Measurements from ENCODE around the gene SEMA4A. TPM values are rescaled to one million over a fixed set of nuclear protein-coding genes. Genes with fewer than 3 reads are reported as not detected.

SEMA4A gene
- total RNA-seq, 1 experiment from 2014 or later = 1.5 TPM

DNA sequence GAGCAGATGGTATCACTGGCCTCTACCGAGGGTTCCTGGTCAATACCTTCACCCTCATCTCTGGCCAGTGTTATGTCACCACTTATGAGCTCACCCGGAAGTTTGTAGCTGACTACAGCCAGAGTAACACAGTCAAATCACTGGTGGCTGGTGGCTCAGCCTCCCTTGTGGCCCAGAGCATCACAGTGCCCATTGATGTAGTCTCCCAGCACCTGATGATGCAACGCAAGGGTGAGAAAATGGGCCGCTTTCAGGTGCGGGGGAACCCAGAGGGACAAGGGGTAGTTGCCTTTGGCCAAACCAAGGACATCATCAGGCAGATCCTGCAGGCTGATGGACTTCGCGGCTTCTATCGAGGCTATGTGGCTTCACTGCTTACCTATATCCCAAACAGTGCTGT lies 46.7 kb downstream of the SEMA4A start:
- intact Hi-C loops (cut with micrococcal nuclease) = no loop called here
- Mint-ChIP-seq H3K4me3 (ENCODE audit: unreplicated experiment) (no peak overlapping the region), H3K27me3 (ENCODE audit: insufficient read depth, unreplicated experiment) (no peaks in the 10 kb centered on the region), H3K27ac (ENCODE audit: low read depth, unreplicated experiment) (no peak overlapping the region), H3K9me3 (ENCODE audit: unreplicated experiment) (no peaks in the 10 kb centered on the region), H3K4me1 (ENCODE audit: insufficient read depth, unreplicated experiment) (peaks cover 7% of the 10 kb centered on the region), H3K36me3 (ENCODE audit: insufficient read depth, unreplicated experiment) (peaks cover 6% of the 10 kb centered on the region)
- ChIA-PET POLR2A (interaction anchor here (5.3 kb wide), 1 partner anchor 12 kb away, joined by 30 read pairs; the partner anchor contains the start of gene PMF1), CTCF (no interaction called here)
- no peak for DNase-seq (ENCODE audit: unreplicated experiment)
- no TSS peak for BruUV-seq (replicated peaks)
- TF ChIP-seq, protein P1, sequence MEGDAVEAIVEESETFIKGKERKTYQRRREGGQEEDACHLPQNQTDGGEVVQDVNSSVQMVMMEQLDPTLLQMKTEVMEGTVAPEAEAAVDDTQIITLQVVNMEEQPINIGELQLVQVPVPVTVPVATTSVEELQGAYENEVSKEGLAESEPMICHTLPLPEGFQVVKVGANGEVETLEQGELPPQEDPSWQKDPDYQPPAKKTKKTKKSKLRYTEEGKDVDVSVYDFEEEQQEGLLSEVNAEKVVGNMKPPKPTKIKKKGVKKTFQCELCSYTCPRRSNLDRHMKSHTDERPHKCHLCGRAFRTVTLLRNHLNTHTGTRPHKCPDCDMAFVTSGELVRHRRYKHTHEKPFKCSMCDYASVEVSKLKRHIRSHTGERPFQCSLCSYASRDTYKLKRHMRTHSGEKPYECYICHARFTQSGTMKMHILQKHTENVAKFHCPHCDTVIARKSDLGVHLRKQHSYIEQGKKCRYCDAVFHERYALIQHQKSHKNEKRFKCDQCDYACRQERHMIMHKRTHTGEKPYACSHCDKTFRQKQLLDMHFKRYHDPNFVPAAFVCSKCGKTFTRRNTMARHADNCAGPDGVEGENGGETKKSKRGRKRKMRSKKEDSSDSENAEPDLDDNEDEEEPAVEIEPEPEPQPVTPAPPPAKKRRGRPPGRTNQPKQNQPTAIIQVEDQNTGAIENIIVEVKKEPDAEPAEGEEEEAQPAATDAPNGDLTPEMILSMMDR (IDR thresholded peaks at IDR 0.05; ENCODE audit: unreplicated experiment) = no peak

DNA sequence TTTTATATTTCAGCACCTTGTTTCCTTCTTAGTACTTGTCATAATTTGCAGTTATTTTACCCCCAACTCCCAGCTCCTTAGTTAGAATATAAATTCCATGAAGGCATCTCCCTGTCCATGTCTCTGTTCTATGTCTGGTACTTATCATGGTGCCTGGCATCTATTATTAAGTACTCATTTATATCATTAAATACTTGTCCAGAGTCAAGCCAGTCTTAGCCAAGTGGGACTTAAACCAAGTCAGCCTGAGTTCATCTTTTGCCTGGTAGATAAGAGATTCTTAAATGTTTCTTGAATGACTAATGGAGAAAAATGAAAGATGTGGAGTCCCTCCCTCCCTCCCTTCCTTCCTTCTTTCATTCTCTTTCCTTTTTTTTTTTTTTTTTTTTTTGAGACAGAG lies 49.9 kb downstream of the SEMA4A start:
- Mint-ChIP-seq H3K27me3 (ENCODE audit: insufficient read depth, unreplicated experiment) (no peaks in the 10 kb centered on the region), H3K27ac (ENCODE audit: low read depth, unreplicated experiment) (no peak overlapping the region), H3K9me3 (ENCODE audit: unreplicated experiment) (no peaks in the 10 kb centered on the region), H3K36me3 (ENCODE audit: insufficient read depth, unreplicated experiment) (peaks cover 19% of the 10 kb centered on the region), H3K4me3 (ENCODE audit: unreplicated experiment) (no peak overlapping the region), H3K4me1 (ENCODE audit: insufficient read depth, unreplicated experiment) (no peaks in the 10 kb centered on the region)
- BruUV-seq (replicated peaks) = no TSS peak
- ChIA-PET CTCF (interaction anchor here (0.6 to 1.6 kb wide), 4 partner anchors 22 to 112 kb away, joined by 3 to 5 read pairs (median 4); no protein-coding TSS in a partner anchor), POLR2A (interaction anchor here (1.1 to 5.3 kb wide), 2 partner anchors 9 to 10 kb away, joined by 3 to 30 read pairs; partner anchors contain the start of genes PMF1 and SLC25A44)
- TF ChIP-seq, protein P1 (IDR thresholded peaks at IDR 0.05; ENCODE audit: unreplicated experiment) = no peak
- intact Hi-C loops (cut with micrococcal nuclease) = no loop called here
- no peak for DNase-seq (ENCODE audit: unreplicated experiment)

DNA sequence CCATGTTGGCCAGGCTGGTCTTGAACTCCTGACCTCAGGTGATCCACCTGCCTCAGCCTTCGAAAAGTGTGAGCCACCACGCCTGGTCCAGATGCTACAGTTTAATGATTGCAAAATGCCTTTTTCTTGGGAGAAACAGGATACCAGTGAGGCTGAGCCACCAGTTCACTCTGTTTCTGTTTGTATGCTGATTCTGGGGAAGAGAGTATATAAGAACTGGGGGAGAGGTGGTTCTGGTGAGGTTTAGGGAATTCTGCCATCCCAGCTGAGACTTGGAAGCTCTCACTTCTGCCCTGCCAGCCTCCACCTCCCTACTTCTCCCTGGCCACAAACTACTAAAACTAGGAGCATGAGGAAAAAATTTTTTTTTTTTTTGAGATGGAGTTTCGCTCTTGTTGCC lies 51.3 kb downstream of the SEMA4A start:
- DNase-seq (ENCODE audit: unreplicated experiment) = no peak
- POLR2A ChIA-PET = interaction anchor here (0.6 to 5.3 kb wide), 4 partner anchors 7 to 225 kb away, joined by 3 to 30 read pairs (median 4); partner anchors contain the start of genes PMF1 and SLC25A44
- no TSS peak for BruUV-seq (replicated peaks)

DNA sequence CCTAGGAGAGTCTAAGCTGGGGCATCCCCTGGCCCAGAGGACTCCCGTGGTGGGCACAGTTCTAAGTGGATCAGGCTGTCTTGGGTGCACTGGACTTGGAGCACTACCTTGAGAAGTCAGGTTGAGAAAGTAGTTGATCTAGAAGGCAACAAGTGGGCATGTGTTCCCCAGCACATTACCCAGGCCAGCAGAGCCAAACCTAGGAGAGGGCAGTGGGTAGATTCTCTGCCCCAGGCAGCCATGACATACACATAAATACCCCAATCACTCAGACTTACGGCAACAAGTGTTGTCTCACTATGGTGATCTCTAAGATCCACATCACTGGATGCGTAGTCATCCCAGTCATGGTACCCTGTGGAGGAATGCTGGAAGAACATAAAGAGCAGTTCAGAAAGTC lies 57.9 kb downstream of the SEMA4A start:
- peaks cover 14% of the 10 kb centered on the region for H3K4me1 Mint-ChIP-seq (ENCODE audit: insufficient read depth, unreplicated experiment)
- DNase-seq (ENCODE audit: unreplicated experiment) = no peak
- ChIA-PET POLR2A (interaction anchor here (1.1 to 5.1 kb wide), 5 partner anchors 9 to 70 kb away, joined by 3 to 131 read pairs (median 40); partner anchors contain the start of genes SLC25A44 and SMG5), CTCF (interaction anchor here (0.6 to 3.0 kb wide), 7 partner anchors 14 to 254 kb away, joined by 3 to 12 read pairs (median 6); partner anchors contain the start of gene SLC25A44)
- no peak overlapping the region for H3K4me3 Mint-ChIP-seq (ENCODE audit: unreplicated experiment)
- peaks cover 33% of the 10 kb centered on the region for H3K36me3 Mint-ChIP-seq (ENCODE audit: insufficient read depth, unreplicated experiment)
- no peak overlapping the region for H3K27ac Mint-ChIP-seq (ENCODE audit: low read depth, unreplicated experiment)
- H3K9me3 Mint-ChIP-seq (ENCODE audit: unreplicated experiment) = no peaks in the 10 kb centered on the region
- TF ChIP-seq, protein P1 (IDR thresholded peaks at IDR 0.05; ENCODE audit: unreplicated experiment) = no peak
- H3K27me3 Mint-ChIP-seq (ENCODE audit: insufficient read depth, unreplicated experiment) = no peaks in the 10 kb centered on the region
- no TSS peak for BruUV-seq (replicated peaks)
- intact Hi-C loops (cut with micrococcal nuclease) = loop anchor here (5.0 kb wide), 1 partner anchor 64 kb away; no protein-coding TSS in a partner anchor

More for the DNA sequence above, 51.3 kb downstream of the SEMA4A start:
- H3K27me3 Mint-ChIP-seq (ENCODE audit: insufficient read depth, unreplicated experiment) = no peaks in the 10 kb centered on the region
- no peaks in the 10 kb centered on the region for H3K9me3 Mint-ChIP-seq (ENCODE audit: unreplicated experiment)
- peaks cover 20% of the 10 kb centered on the region for H3K36me3 Mint-ChIP-seq (ENCODE audit: insufficient read depth, unreplicated experiment)
- no peaks in the 10 kb centered on the region for H3K4me1 Mint-ChIP-seq (ENCODE audit: insufficient read depth, unreplicated experiment)
- intact Hi-C loops (cut with micrococcal nuclease) = no loop called here
- TF ChIP-seq, protein P1 (IDR thresholded peaks at IDR 0.05; ENCODE audit: unreplicated experiment) = no peak
- H3K4me3 Mint-ChIP-seq (ENCODE audit: unreplicated experiment) = no peak overlapping the region
- CTCF ChIA-PET = interaction anchor here (0.6 to 1.1 kb wide), 3 partner anchors 108 to 954 kb away, joined by 3 to 4 read pairs (median 3); no protein-coding TSS in a partner anchor
- no peak overlapping the region for H3K27ac Mint-ChIP-seq (ENCODE audit: low read depth, unreplicated experiment)

All from MCF 10A (cell line).